ENCODE measurements around the gene SURF1.

DNA sequence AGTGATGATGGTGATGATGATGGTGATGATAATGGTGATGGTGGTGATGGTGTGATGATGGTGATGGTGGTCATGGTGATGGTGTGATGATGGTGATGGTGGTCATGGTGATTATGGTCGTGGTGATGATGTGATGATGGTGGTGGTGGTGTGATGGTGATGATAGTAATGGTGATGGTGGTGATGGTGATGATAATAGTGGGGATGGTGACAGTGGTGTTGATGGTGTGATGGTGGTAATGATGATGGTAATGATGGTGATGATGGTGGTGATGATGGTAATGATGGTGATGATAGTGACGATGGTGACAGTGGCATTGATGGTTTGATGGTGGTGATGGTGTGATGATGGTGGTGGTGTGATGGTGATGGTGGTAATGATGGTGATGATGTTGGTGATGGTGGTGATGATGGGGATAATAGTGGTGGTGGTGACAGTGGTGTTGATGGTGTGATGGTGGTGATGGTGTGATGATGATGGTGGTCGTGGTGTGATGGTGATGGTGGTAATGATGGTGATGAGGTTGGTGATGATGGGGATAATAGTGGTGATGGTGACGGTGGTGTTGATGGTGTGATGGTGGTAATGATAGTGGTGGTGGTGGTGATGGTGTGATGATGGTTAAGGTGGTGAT is 26.3 kb upstream of the SURF1 start:
- TF ChIP-seq, protein P1, sequence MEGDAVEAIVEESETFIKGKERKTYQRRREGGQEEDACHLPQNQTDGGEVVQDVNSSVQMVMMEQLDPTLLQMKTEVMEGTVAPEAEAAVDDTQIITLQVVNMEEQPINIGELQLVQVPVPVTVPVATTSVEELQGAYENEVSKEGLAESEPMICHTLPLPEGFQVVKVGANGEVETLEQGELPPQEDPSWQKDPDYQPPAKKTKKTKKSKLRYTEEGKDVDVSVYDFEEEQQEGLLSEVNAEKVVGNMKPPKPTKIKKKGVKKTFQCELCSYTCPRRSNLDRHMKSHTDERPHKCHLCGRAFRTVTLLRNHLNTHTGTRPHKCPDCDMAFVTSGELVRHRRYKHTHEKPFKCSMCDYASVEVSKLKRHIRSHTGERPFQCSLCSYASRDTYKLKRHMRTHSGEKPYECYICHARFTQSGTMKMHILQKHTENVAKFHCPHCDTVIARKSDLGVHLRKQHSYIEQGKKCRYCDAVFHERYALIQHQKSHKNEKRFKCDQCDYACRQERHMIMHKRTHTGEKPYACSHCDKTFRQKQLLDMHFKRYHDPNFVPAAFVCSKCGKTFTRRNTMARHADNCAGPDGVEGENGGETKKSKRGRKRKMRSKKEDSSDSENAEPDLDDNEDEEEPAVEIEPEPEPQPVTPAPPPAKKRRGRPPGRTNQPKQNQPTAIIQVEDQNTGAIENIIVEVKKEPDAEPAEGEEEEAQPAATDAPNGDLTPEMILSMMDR (IDR thresholded peaks at IDR 0.05; ENCODE audit: borderline replicate concordance, extremely low read depth, low read length, poor library complexity, severe bottlenecking) = no peak
- TF ChIP-seq EZH2 (IDR thresholded peaks at IDR 0.05; ENCODE audit: borderline replicate concordance, low read depth, low read length, severe bottlenecking) = no peak

Data from DND-41 (cell line).